Mesothelial cell of epicardium (in vitro differentiated cells): Measurements from ENCODE around the gene NF2. TPM values are rescaled to one million over a fixed set of nuclear protein-coding genes. Genes with fewer than 3 reads are reported as not detected.

Source experiments
- DNase-seq, 2 experiments: peaks; one replicate each; pipeline ENCODE4 v3.0.0; 2021; ENCODE audit warnings: low spot score in 2 of 2; ENCODE audit not compliant: unreplicated experiment in 2 of 2
- H3K27ac Mint-ChIP-seq: 2 replicates; pipeline ENCODE4 v1.8.0; 2021; ENCODE audit warnings: mixed read lengths
- H3K27me3 Mint-ChIP-seq: 2 replicates; pipeline ENCODE4 v1.8.0; 2021; ENCODE audit warnings: low read depth, mixed read lengths
- H3K36me3 Mint-ChIP-seq: 2 replicates; pipeline ENCODE4 v1.8.0; 2021; ENCODE audit warnings: mixed read lengths
- H3K4me1 Mint-ChIP-seq: 2 replicates; pipeline ENCODE4 v1.8.0; 2021; ENCODE audit warnings: mixed read lengths
- H3K4me3 Mint-ChIP-seq: 2 replicates; pipeline ENCODE4 v1.8.0; 2021; ENCODE audit warnings: mild to moderate bottlenecking, moderate library complexity, mixed read lengths
- H3K9me3 Mint-ChIP-seq: 2 replicates; pipeline ENCODE4 v1.8.0; 2021; ENCODE audit warnings: mixed read lengths
- total RNA-seq: library from RNA; stranded (reverse); gene quantifications from 3 replicates; pipeline ENCODE4 v1.2.1, GENCODE V29; 2021
- TF ChIP-seq, protein P1 (sequence below): fragments of 200-600 bp; sonication (generic); IDR thresholded peaks from one replicate; pipeline ENCODE4 v1.5.0; 2021; ENCODE audit warnings: antibody characterized with exemption; ENCODE audit not compliant: unreplicated experiment

Gene NF2
- total RNA-seq, 1 donor from 2014 or later, result 42.1 TPM

DNA sequence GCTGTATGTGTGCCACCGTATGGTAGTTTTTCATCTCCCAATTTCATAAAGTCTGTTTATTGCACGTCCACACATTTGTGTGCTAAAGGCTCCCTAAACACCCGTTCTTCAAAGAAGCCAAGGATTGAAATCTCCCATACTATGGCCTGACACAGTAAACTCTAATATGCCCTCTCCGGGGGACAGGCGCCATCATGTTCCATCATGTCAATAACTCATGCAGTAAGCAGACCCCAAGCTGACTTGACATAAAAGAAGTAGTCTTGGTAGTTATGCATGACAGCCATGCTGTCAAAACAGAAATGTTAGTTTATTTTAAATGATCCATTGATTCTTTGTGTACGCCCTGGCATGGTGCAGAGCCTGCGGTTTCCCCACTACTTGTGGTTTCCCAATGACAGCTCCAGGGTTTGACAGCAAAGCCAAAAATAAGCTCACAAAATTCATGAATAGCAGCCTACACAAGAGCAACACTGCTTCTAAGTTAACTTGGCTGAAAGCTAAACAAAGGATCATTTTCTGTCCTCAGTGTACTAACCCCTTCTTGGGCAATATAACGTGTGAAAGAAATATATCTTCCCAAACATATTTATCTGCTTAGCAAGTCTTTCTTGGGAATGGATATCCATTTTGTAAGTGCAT, 59.9 kb downstream of the NF2 start:
- peaks cover 22% of the 10 kb centered on the region for H3K36me3 Mint-ChIP-seq
- no peak overlapping the region for H3K27ac Mint-ChIP-seq
- DNase-seq, result no peak
- no peak overlapping the region for H3K4me3 Mint-ChIP-seq
- no peaks in the 10 kb centered on the region for H3K9me3 Mint-ChIP-seq
- H3K4me1 Mint-ChIP-seq, result no peaks in the 10 kb centered on the region
- H3K27me3 Mint-ChIP-seq, result no peaks in the 10 kb centered on the region
- TF ChIP-seq, protein P1, sequence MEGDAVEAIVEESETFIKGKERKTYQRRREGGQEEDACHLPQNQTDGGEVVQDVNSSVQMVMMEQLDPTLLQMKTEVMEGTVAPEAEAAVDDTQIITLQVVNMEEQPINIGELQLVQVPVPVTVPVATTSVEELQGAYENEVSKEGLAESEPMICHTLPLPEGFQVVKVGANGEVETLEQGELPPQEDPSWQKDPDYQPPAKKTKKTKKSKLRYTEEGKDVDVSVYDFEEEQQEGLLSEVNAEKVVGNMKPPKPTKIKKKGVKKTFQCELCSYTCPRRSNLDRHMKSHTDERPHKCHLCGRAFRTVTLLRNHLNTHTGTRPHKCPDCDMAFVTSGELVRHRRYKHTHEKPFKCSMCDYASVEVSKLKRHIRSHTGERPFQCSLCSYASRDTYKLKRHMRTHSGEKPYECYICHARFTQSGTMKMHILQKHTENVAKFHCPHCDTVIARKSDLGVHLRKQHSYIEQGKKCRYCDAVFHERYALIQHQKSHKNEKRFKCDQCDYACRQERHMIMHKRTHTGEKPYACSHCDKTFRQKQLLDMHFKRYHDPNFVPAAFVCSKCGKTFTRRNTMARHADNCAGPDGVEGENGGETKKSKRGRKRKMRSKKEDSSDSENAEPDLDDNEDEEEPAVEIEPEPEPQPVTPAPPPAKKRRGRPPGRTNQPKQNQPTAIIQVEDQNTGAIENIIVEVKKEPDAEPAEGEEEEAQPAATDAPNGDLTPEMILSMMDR, result no peak

DNA sequence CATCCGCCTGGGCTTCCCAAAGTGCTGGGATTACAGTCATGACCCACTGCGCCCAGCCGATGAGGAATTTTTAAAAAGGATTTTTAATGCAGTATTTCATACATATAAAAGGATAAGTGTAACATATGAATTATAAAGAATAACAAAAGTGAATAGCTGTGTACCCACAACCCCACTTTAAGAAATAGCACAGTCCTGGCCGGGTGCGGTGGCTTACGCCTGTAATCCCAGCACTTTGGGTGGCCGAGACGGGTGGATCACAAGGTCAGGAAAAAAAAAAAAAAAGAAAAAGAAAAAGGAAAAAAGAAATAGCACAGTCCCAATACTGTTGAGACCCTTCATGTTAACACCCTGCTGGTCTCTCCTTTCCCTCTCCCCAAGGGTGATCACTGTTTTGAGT, 62.1 kb downstream of the NF2 start:
- Mint-ChIP-seq H3K4me3 (no peak overlapping the region), H3K27me3 (no peaks in the 10 kb centered on the region)
- TF ChIP-seq, protein P1, result no peak

DNA sequence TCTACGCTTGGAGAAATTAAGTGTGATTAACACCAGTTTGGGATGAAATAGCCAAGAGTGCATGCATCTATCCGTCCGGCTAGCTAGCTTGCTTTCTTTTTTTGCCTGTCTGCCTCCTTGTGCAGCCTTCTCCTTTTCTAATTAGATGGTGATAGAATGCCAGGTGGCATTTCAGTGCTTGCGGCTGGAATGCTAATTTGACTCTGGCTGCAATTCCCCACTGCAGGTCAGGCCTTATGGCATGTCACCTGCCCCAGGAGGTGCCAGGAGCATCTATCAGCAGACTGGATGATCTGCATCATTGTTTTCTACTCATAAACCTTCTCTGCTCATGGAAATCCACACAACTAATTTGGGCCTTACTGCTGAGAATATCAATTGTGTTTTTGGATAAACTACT, 65.2 kb downstream of the NF2 start:
- DNase-seq, result no peak
- no peaks in the 10 kb centered on the region for H3K9me3 Mint-ChIP-seq

More for the DNA sequence above, 62.1 kb downstream of the NF2 start:
- no peaks in the 10 kb centered on the region for H3K4me1 Mint-ChIP-seq
- H3K9me3 Mint-ChIP-seq, result no peaks in the 10 kb centered on the region
- no peak overlapping the region for H3K27ac Mint-ChIP-seq
- H3K36me3 Mint-ChIP-seq, result peaks cover 28% of the 10 kb centered on the region
- DNase-seq, result no peak

GRCh38 chr22:29670626-29671025, 67.2 kb downstream of the NF2 start:
- no peaks in the 10 kb centered on the region for H3K9me3 Mint-ChIP-seq
- peaks cover 41% of the 10 kb centered on the region for H3K36me3 Mint-ChIP-seq
- no peaks in the 10 kb centered on the region for H3K27me3 Mint-ChIP-seq
- DNase-seq, result no peak
- no peak overlapping the region for H3K4me3 Mint-ChIP-seq
- TF ChIP-seq, protein P1, result no peak
- H3K27ac Mint-ChIP-seq, result no peak overlapping the region
- H3K4me1 Mint-ChIP-seq, result no peaks in the 10 kb centered on the region

More for the DNA sequence above, 65.2 kb downstream of the NF2 start:
- Mint-ChIP-seq H3K36me3 (peaks cover 35% of the 10 kb centered on the region), H3K27me3 (no peaks in the 10 kb centered on the region), H3K27ac (no peak overlapping the region), H3K4me3 (no peak overlapping the region), H3K4me1 (no peaks in the 10 kb centered on the region)
- TF ChIP-seq, protein P1, result no peak

- Mint-ChIP-seq H3K36me3 (peaks cover 43% of the 10 kb centered on the region), H3K4me3 (no peak overlapping the region), H3K27ac (no peak overlapping the region), H3K27me3 (no peaks in the 10 kb centered on the region), H3K9me3 (no peaks in the 10 kb centered on the region), H3K4me1 (no peaks in the 10 kb centered on the region)
- TF ChIP-seq, protein P1, result no peak
- no peak for DNase-seq
Observed at GRCh38 chr22:29673361-29674066, 70.1 kb downstream of the NF2 start.
